Fibroblast of skin of abdomen (primary cell): ENCODE measurements around the gene CACNA1S.

ENCODE experiments used
- DNase-seq: peaks from one replicate; pipeline ENCODE4 v3.0.0-alpha.2; 2013

CACNA1S gene

GRCh38 chr1:201092738-201093137 lies 19.5 kb downstream of the CACNA1S start:
- DNase-seq, result no peak

GRCh38 chr1:201091256-201091655 lies 21.0 kb downstream of the CACNA1S start:
- DNase-seq, result no peak

GRCh38 chr1:201090541-201090940 lies 21.7 kb downstream of the CACNA1S start:
- DNase-seq, result peak; percentile 44

GRCh38 chr1:201089596-201089995 lies 22.6 kb downstream of the CACNA1S start:
- DNase-seq, result no peak

- no peak for DNase-seq
Observed at GRCh38 chr1:201088901-201089525, 23.2 kb downstream of the CACNA1S start.

- no peak for DNase-seq
Observed at GRCh38 chr1:201088395-201088794, 23.8 kb downstream of the CACNA1S start.

- peak; percentile 24 for DNase-seq
Observed at GRCh38 chr1:201085902-201086735, 26.1 kb downstream of the CACNA1S start.

- no peak for DNase-seq
Observed at GRCh38 chr1:201084295-201084694, 27.9 kb downstream of the CACNA1S start.

- DNase-seq, result no peak
Observed at GRCh38 chr1:201083741-201084140, 28.5 kb downstream of the CACNA1S start.

- DNase-seq, result no peak
Observed at GRCh38 chr1:201080135-201080534, 32.1 kb downstream of the CACNA1S start.

GRCh38 chr1:201077736-201078135 lies 34.5 kb downstream of the CACNA1S start:
- no peak for DNase-seq

GRCh38 chr1:201077116-201077515 lies 35.1 kb downstream of the CACNA1S start:
- no peak for DNase-seq

GRCh38 chr1:201076092-201076491 lies 36.1 kb downstream of the CACNA1S start:
- no peak for DNase-seq

GRCh38 chr1:201074018-201074417 lies 38.2 kb downstream of the CACNA1S start:
- no peak for DNase-seq

GRCh38 chr1:201072922-201073321 lies 39.3 kb downstream of the CACNA1S start:
- DNase-seq, result no peak

GRCh38 chr1:201072149-201072548 lies 40.1 kb downstream of the CACNA1S start:
- DNase-seq, result no peak

GRCh38 chr1:201069636-201070035 lies 42.6 kb downstream of the CACNA1S start:
- DNase-seq, result no peak

GRCh38 chr1:201068976-201069375 lies 43.2 kb downstream of the CACNA1S start:
- DNase-seq, result no peak

GRCh38 chr1:201066986-201067385 lies 45.2 kb downstream of the CACNA1S start:
- no peak for DNase-seq

- no peak for DNase-seq
Observed at GRCh38 chr1:201065686-201066085, 46.5 kb downstream of the CACNA1S start.

GRCh38 chr1:201064806-201065205 lies 47.4 kb downstream of the CACNA1S start:
- DNase-seq, result no peak

- DNase-seq, result no peak
Observed at GRCh38 chr1:201063145-201063544, 49.1 kb downstream of the CACNA1S start.

GRCh38 chr1:201062511-201063091 lies 49.6 kb downstream of the CACNA1S start:
- no peak for DNase-seq

- DNase-seq, result no peak
Observed at GRCh38 chr1:201061886-201062285, 50.3 kb downstream of the CACNA1S start.
